ENCODE results near the gene DLG1. TPM values are rescaled to one million over a fixed set of nuclear protein-coding genes. Genes with fewer than 3 reads are reported as not detected.

DLG1 gene
- total RNA-seq, 1 donor from 2014 or later: 115 TPM

DNA sequence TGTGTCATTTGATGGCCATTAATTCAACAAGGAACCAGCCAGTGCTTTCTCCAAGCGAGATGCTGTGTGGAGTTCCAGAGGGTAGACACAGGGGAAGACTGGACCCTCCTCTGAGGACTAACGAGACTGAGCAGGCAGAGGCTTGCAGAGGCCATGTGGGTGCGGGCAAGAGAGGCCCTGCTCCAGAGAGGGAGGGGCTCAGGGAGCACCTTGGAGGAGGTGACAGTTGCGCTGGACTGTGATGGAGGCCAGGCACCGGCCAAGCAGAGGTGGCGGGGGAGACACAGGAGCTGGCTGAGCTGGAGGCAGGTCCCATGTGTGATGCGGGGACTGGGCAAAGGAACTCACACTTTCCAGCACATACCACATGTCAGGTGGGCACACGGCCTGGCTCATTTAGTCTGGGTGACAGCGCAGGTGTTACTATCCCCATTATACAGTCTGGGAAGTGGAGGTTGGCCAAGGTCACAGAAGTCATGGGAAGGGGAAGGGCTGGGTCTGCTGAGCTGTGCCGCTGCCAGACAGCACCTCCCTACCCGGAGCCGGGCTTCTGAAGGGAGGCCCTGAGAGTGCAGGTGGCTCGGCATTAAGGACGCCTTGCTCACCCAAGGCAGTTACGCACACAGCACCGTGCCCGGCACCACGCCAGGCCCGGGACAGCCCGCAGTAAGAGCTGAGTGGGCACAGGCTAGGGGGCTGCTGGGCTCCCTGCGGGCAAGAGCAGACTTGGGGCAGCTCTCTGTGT is 272.5 kb downstream of the DLG1 start:
- Histone ChIP-seq H3K27ac (no peak overlapping the region), H3K36me3 (no peaks in the 10 kb centered on the region), H3K4me1 (peaks cover 18% of the 10 kb centered on the region), H3K27me3 (no peaks in the 10 kb centered on the region), H3K4me3 (no peak overlapping the region), H3K9me3 (no peaks in the 10 kb centered on the region)
- intact Hi-C loops (cut with DNase I): no loop called here
- DNase-seq (ENCODE audit: extremely low spot score in 2 of 2): peak; percentile 67 to 84
- TF ChIP-seq POLR2AphosphoS5 (IDR thresholded peaks at IDR 0.05; ENCODE audit: insufficient read depth in 1 of 2, low read depth in 1 of 2): no peak
- TF ChIP-seq, protein P1, sequence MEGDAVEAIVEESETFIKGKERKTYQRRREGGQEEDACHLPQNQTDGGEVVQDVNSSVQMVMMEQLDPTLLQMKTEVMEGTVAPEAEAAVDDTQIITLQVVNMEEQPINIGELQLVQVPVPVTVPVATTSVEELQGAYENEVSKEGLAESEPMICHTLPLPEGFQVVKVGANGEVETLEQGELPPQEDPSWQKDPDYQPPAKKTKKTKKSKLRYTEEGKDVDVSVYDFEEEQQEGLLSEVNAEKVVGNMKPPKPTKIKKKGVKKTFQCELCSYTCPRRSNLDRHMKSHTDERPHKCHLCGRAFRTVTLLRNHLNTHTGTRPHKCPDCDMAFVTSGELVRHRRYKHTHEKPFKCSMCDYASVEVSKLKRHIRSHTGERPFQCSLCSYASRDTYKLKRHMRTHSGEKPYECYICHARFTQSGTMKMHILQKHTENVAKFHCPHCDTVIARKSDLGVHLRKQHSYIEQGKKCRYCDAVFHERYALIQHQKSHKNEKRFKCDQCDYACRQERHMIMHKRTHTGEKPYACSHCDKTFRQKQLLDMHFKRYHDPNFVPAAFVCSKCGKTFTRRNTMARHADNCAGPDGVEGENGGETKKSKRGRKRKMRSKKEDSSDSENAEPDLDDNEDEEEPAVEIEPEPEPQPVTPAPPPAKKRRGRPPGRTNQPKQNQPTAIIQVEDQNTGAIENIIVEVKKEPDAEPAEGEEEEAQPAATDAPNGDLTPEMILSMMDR (IDR thresholded peaks at IDR 0.05): no peak
- TF ChIP-seq POLR2A (IDR thresholded peaks at IDR 0.05): no peak

DNA sequence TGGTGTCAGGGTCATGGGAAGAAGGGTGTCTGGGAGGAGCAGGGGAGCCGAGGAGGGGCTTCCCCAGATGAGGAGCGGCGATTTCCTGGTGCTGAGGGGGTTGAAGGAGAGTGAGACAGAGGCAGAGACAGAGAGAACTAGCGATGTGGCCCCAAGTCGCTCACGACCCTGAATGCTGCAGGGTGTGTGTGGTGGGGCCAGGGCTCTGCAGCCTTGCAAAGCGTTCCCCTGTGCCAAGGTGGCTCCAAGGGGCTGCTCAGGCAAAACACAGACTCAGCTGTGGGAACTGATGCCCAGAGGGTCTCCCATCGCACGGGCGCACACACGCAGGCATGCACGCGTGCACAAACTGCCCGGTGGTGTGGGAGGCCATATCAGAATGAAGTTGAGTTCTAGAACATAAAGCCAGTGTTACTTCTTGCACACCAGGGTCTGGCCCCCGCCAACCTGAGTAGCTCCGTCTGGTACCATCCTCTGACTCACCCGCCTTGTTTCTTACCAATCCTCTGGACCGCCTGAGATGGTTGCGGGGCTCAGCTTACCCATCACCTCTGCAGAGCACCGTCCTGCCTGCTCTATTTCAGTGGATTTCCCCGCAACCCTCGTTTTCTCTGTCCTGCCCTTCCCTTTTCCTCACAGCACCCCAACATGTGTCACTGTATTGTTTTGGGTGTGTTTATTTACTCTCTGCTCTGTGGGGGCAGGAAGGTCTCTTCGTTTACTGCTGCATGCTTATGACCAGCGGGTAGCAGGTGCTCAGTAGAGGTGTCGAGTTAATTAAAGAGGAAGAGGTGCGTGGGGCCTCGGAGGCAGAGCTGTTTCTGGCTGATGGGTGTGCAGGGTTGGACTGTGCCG is 273.3 kb downstream of the DLG1 start:
- intact Hi-C loops (cut with DNase I): no loop called here

DNA sequence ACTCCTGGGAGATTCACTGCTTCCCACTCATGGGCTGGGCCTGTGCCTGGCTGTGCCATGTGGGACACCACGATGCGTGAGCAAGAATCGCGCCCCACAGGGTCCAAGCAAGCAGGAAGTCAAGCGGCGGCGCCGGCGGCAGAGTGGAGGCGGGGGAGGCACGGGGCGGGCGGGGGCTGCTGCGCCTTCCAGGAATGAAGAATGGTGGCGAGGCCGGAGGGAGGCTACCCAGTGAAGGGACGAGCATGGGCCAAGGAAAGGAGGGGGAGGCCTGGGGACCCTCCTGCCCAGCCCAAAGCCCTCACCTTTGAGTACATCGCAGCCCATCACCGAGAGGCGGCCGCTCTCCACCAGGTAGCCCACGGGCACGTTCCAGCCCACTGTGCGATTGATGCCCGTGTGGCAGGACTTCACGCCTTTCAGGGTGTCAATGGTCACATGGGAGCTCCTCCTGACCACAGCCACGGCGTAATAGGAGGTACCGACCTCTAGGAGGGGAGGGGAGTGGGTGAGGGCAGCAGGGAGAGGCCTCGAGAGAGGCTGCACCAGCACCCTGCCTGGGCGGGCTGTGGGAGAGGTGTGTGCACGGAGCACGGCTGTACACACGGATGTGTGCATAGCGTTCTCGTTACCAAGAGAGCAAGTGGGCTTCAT is 274.3 kb downstream of the DLG1 start:
- no peak overlapping the region for H3K27ac ChIP-seq
- H3K4me1 ChIP-seq: peaks cover 9% of the 10 kb centered on the region
- no peaks in the 10 kb centered on the region for H3K36me3 ChIP-seq
- peak in 1 of 2 donors; percentile 84 for DNase-seq (ENCODE audit: extremely low spot score in 2 of 2)
- H3K27me3 ChIP-seq: no peaks in the 10 kb centered on the region
- TF ChIP-seq, protein P1 (IDR thresholded peaks at IDR 0.05): no peak
- TF ChIP-seq POLR2A (IDR thresholded peaks at IDR 0.05) (no peak), POLR2AphosphoS5 (IDR thresholded peaks at IDR 0.05; ENCODE audit: insufficient read depth in 1 of 2, low read depth in 1 of 2) (no peak)
- H3K4me3 ChIP-seq: no peak overlapping the region
- no peaks in the 10 kb centered on the region for H3K9me3 ChIP-seq
- intact Hi-C loops (cut with DNase I): no loop called here

More for the DNA sequence above, 273.3 kb downstream of the DLG1 start:
- Histone ChIP-seq H3K9me3 (no peaks in the 10 kb centered on the region), H3K4me3 (no peak overlapping the region), H3K4me1 (peaks cover 15% of the 10 kb centered on the region), H3K27ac (no peak overlapping the region), H3K36me3 (no peaks in the 10 kb centered on the region), H3K27me3 (no peaks in the 10 kb centered on the region)
- TF ChIP-seq, protein P1 (IDR thresholded peaks at IDR 0.05): no peak
- TF ChIP-seq POLR2AphosphoS5 (IDR thresholded peaks at IDR 0.05; ENCODE audit: insufficient read depth in 1 of 2, low read depth in 1 of 2) (no peak), POLR2A (IDR thresholded peaks at IDR 0.05) (no peak)
- peak in 1 of 2 donors; percentile 91 for DNase-seq (ENCODE audit: extremely low spot score in 2 of 2)

DNA sequence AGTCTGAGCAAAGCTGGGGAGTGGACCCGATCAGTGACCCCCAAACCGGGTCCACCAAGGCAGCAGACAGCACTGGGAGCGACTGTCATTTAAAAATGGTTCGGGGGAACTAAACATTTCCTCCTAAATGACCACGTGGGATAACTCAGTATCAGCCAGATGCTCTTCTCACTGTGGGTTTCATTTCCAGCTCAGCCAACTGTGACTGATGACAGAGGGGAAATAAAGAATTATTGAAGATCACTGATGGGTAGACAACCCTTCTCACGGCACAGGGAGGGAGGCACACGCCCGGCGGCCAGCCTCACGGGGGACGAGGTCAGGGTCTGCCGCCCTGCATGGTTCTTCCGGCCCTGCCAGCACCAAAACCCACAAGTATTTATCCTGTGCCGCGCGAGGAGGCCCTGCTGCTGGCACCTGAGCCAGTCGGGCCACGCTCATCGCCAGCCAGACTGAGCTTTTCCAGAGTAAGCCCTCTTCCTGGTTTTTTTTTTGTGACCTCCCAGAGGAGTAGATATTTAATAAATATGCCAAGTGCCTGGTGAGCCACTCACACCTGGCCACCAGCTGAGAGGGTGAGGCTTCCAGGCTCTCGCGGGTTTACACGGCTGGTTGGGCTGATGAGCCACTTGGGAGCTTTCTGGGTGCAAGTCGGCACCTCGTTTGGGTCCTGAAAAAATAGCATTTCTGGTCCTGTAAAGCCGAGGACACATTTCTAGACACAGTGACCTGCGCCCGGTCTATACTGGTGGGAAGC is 275.0 kb downstream of the DLG1 start:
- Histone ChIP-seq H3K27ac (no peak overlapping the region), H3K27me3 (no peaks in the 10 kb centered on the region), H3K9me3 (no peaks in the 10 kb centered on the region), H3K36me3 (no peaks in the 10 kb centered on the region), H3K4me3 (no peak overlapping the region), H3K4me1 (peaks cover 2% of the 10 kb centered on the region)
- DNase-seq (ENCODE audit: extremely low spot score in 2 of 2): peak in 1 of 2 donors; percentile 84
- TF ChIP-seq POLR2A (IDR thresholded peaks at IDR 0.05): no peak
- no peak for TF ChIP-seq POLR2AphosphoS5 (IDR thresholded peaks at IDR 0.05; ENCODE audit: insufficient read depth in 1 of 2, low read depth in 1 of 2)
- intact Hi-C loops (cut with DNase I): no loop called here
